NB4 (cell line): ENCODE results near the gene COPG2.

ENCODE experiments used
- CTCF ChIP-seq: IDR thresholded peaks from one replicate; pipeline ENCODE4 v1.5.1; 2012; ENCODE audit warnings: low read depth, low read length
- MAX ChIP-seq: IDR thresholded peaks from 2 replicates; pipeline ENCODE4 v1.6.1; 2011; ENCODE audit warnings: low read depth, low read length
- MYC ChIP-seq: IDR thresholded peaks from 2 replicates; pipeline ENCODE4 v1.6.1; 2011; ENCODE audit warnings: low read depth, low read length
- POLR2A ChIP-seq: IDR thresholded peaks from 2 replicates; pipeline ENCODE4 v1.6.1; 2011; ENCODE audit warnings: mild to moderate bottlenecking; ENCODE audit not compliant: insufficient read length; ENCODE audit errors: extremely low read depth

- TF ChIP-seq CTCF (no peak), POLR2A (no peak), MAX (no peak), MYC (no peak)
These were observed 3.6 kb upstream of the COPG2 start for GRCh38 chr7:130672146-130672545.
